HEK293 (cell line): ENCODE results near the gene RNF181.

Experiments used
- CTCF ChIA-PET: fragments of 350-600 bp; formaldehyde crosslinking; extraction: SDS; loops from one replicate; lab custom pipeline; 2021; ENCODE audit warnings: antibody characterized with exemption; lab: Yijun Ruan, JAX
- POLR2A ChIA-PET: fragments of 300-600 bp; formaldehyde crosslinking; extraction: SDS; loops from one replicate; lab custom pipeline; 2020; ENCODE audit warnings: antibody characterized with exemption, inconsistent platforms; lab: Yijun Ruan, JAX
- H3K27ac ChIP-seq: fragments of 200-500 bp; sonication (Bioruptor generic); 2 replicates; pipeline ENCODE4 v1.5.1; 2014; ENCODE audit warnings: low read depth, low read length, control low read depth, inconsistent platforms; ENCODE audit errors: extremely low read depth
- H3K36me3 ChIP-seq, 2 experiments: fragments of 200-500 bp in 1 of 2; sonication (Bioruptor generic) in 1 of 2; 1 replicate in 1 of 2; 2 replicates in 1 of 2; pipeline ENCODE4 v1.5.1; 2014 to 2017; ENCODE audit warnings: inconsistent platforms in 2 of 2, low read length in 2 of 2; ENCODE audit not compliant: control insufficient read depth in 2 of 2, insufficient read depth in 1 of 2
- H3K4me1 ChIP-seq: fragments of 200-500 bp; sonication (Bioruptor generic); 2 replicates; pipeline ENCODE4 v1.5.1; 2014; ENCODE audit warnings: mild to moderate bottlenecking, low read length, inconsistent platforms; ENCODE audit not compliant: control insufficient read depth, insufficient read depth
- H3K4me3 ChIP-seq: 2 replicates; pipeline ENCODE4 v1.5.1; 2011; ENCODE audit warnings: low read depth, mild to moderate bottlenecking, control low read depth, low read length, moderate library complexity
- H3K9me3 ChIP-seq: fragments of 200-500 bp; sonication (Bioruptor generic); 2 replicates; pipeline ENCODE4 v1.5.1; 2014; ENCODE audit warnings: low read depth, low read length, inconsistent platforms; ENCODE audit not compliant: control insufficient read depth, insufficient read depth
- KLF16 ChIP-seq: fragments of 450-650 bp; formaldehyde crosslinking; IDR thresholded peaks from 2 replicates; pipeline ENCODE4 v1.5.1; 2017; ENCODE audit warnings: missing biosample characterization, missing genetic modification characterization
- KLF8 ChIP-seq: fragments of 450-650 bp; formaldehyde crosslinking; IDR thresholded peaks from 2 replicates; pipeline ENCODE4 v1.5.1; 2016; ENCODE audit warnings: missing biosample characterization, missing genetic modification characterization
- KLF9 ChIP-seq: fragments of 450-650 bp; formaldehyde crosslinking; IDR thresholded peaks from 2 replicates; pipeline ENCODE4 v1.5.1; 2016; ENCODE audit warnings: missing biosample characterization, missing genetic modification characterization, low read depth
- MYNN ChIP-seq: fragments of 450-650 bp; formaldehyde crosslinking; IDR thresholded peaks from 2 replicates; pipeline ENCODE4 v1.5.1; 2016; ENCODE audit warnings: missing biosample characterization, missing genetic modification characterization, borderline replicate concordance
- ZBTB1 ChIP-seq: fragments of 450-650 bp; formaldehyde crosslinking; IDR thresholded peaks from 2 replicates; pipeline ENCODE4 v1.5.1; 2016; ENCODE audit warnings: missing biosample characterization, missing genetic modification characterization
- ZFP37 ChIP-seq: fragments of 450-650 bp; formaldehyde crosslinking; IDR thresholded peaks from 2 replicates; pipeline ENCODE4 v1.5.1; 2016; ENCODE audit warnings: missing biosample characterization, missing genetic modification characterization
- ZFP69B ChIP-seq: fragments of 450-650 bp; formaldehyde crosslinking; IDR thresholded peaks from 2 replicates; pipeline ENCODE4 v1.5.1; 2016; ENCODE audit warnings: missing biosample characterization, missing genetic modification characterization
- ZNF311 ChIP-seq: fragments of 450-650 bp; formaldehyde crosslinking; IDR thresholded peaks from 2 replicates; pipeline ENCODE4 v1.5.1; 2017; ENCODE audit warnings: missing biosample characterization, missing genetic modification characterization, borderline replicate concordance
- ZNF423 ChIP-seq: fragments of 450-650 bp; formaldehyde crosslinking; IDR thresholded peaks from 2 replicates; pipeline ENCODE4 v1.5.1; 2016; ENCODE audit warnings: missing biosample characterization, missing genetic modification characterization
- ZNF521 ChIP-seq: fragments of 450-650 bp; formaldehyde crosslinking; IDR thresholded peaks from 2 replicates; pipeline ENCODE4 v1.5.1; 2017; ENCODE audit warnings: missing biosample characterization, mild to moderate bottlenecking, missing genetic modification characterization
- ZNF621 ChIP-seq: fragments of 450-650 bp; formaldehyde crosslinking; IDR thresholded peaks from 2 replicates; pipeline ENCODE4 v1.5.1; 2017; ENCODE audit warnings: missing biosample characterization, missing genetic modification characterization
- ZNF658 ChIP-seq: fragments of 450-650 bp; formaldehyde crosslinking; IDR thresholded peaks from 2 replicates; pipeline ENCODE4; 2016; ENCODE audit warnings: missing biosample characterization, missing genetic modification characterization
- TF ChIP-seq, protein P1 (sequence below): fragments of 450-650 bp; formaldehyde crosslinking; IDR thresholded peaks from 2 replicates; pipeline ENCODE4 v1.5.1; 2016; ENCODE audit warnings: missing biosample characterization, missing genetic modification characterization, low read depth
- TF ChIP-seq, protein P2 (sequence below): fragments of 450-650 bp; formaldehyde crosslinking; IDR thresholded peaks from 2 replicates; pipeline ENCODE4 v1.5.1; 2016; ENCODE audit warnings: missing biosample characterization, missing genetic modification characterization, borderline replicate concordance
- TF ChIP-seq, protein P3 (sequence below): fragments of 450-650 bp; formaldehyde crosslinking; IDR thresholded peaks from 2 replicates; pipeline ENCODE4 v1.5.1; 2016; ENCODE audit warnings: missing biosample characterization, missing genetic modification characterization, low read depth

The RNF181 gene

DNA sequence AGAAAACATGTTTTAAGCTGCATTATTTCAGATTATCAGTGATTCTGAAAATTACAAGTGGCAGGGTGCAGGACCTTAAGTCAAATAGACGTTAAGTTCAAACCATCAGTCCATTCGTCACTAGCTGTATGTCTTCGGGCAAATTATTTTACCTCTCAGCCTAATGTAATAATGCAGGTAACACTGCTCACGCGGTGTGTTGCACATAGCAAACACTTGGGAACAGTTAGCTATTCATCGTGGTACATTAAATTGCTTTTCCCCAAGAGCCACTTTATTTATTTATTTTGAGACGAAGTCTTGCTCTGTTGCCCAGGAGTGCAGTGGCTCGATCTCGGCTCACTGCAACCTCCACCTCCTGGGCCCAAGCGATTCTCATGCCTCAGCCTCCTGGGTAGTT lies 46.5 kb upstream of the RNF181 start (continued):
- TF ChIP-seq KLF8 (tag by site-specific recombination) (no peak), ZBTB1 (tag by site-specific recombination) (no peak), ZNF521 (tag by site-specific recombination) (no peak), ZFP69B (no peak), ZNF621 (no peak)
- TF ChIP-seq, protein P1, sequence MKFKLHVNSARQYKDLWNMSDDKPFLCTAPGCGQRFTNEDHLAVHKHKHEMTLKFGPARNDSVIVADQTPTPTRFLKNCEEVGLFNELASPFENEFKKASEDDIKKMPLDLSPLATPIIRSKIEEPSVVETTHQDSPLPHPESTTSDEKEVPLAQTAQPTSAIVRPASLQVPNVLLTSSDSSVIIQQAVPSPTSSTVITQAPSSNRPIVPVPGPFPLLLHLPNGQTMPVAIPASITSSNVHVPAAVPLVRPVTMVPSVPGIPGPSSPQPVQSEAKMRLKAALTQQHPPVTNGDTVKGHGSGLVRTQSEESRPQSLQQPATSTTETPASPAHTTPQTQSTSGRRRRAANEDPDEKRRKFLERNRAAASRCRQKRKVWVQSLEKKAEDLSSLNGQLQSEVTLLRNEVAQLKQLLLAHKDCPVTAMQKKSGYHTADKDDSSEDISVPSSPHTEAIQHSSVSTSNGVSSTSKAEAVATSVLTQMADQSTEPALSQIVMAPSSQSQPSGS: no peak
- TF ChIP-seq, protein P2, sequence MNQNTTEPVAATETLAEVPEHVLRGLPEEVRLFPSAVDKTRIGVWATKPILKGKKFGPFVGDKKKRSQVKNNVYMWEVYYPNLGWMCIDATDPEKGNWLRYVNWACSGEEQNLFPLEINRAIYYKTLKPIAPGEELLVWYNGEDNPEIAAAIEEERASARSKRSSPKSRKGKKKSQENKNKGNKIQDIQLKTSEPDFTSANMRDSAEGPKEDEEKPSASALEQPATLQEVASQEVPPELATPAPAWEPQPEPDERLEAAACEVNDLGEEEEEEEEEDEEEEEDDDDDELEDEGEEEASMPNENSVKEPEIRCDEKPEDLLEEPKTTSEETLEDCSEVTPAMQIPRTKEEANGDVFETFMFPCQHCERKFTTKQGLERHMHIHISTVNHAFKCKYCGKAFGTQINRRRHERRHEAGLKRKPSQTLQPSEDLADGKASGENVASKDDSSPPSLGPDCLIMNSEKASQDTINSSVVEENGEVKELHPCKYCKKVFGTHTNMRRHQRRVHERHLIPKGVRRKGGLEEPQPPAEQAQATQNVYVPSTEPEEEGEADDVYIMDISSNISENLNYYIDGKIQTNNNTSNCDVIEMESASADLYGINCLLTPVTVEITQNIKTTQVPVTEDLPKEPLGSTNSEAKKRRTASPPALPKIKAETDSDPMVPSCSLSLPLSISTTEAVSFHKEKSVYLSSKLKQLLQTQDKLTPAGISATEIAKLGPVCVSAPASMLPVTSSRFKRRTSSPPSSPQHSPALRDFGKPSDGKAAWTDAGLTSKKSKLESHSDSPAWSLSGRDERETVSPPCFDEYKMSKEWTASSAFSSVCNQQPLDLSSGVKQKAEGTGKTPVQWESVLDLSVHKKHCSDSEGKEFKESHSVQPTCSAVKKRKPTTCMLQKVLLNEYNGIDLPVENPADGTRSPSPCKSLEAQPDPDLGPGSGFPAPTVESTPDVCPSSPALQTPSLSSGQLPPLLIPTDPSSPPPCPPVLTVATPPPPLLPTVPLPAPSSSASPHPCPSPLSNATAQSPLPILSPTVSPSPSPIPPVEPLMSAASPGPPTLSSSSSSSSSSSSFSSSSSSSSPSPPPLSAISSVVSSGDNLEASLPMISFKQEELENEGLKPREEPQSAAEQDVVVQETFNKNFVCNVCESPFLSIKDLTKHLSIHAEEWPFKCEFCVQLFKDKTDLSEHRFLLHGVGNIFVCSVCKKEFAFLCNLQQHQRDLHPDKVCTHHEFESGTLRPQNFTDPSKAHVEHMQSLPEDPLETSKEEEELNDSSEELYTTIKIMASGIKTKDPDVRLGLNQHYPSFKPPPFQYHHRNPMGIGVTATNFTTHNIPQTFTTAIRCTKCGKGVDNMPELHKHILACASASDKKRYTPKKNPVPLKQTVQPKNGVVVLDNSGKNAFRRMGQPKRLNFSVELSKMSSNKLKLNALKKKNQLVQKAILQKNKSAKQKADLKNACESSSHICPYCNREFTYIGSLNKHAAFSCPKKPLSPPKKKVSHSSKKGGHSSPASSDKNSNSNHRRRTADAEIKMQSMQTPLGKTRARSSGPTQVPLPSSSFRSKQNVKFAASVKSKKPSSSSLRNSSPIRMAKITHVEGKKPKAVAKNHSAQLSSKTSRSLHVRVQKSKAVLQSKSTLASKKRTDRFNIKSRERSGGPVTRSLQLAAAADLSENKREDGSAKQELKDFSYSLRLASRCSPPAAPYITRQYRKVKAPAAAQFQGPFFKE (tag by site-specific recombination): no peak
- TF ChIP-seq, all 188 proteins: peak for 0

DNA sequence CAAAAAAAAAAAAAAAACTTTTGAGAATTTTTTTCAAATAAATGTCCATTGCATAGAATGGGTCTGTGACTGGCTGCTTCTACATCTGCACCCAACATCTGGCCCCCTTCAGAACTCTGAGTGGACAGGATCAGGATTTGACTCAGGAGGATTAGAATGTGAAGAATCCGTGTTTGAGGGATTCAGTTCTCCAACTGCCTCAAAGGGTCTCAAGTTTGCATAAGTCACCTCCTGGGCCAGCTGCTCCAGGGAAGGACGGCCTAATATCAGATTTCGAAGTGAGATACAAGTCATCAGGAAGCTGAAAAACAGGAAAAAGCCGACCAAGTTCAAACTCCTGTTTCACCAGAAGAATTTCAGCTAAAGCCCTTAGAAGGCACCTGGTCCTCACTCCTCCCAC lies 45.7 kb upstream of the RNF181 start:
- H3K27ac ChIP-seq: no peak overlapping the region
- POLR2A ChIA-PET: interaction anchor here (1.1 to 12.3 kb wide), 5 partner anchors 11 to 155 kb away, joined by 3 to 106 read pairs (median 4); partner anchors contain the start of genes MAT2A and SH2D6
- H3K9me3 ChIP-seq: no peaks in the 10 kb centered on the region
- peaks cover 32 to 90% of the 10 kb centered on the region in 2 experiments for H3K36me3 ChIP-seq
- H3K4me3 ChIP-seq: no peak overlapping the region
- no peak for TF ChIP-seq KLF16
- TF ChIP-seq, protein P3, sequence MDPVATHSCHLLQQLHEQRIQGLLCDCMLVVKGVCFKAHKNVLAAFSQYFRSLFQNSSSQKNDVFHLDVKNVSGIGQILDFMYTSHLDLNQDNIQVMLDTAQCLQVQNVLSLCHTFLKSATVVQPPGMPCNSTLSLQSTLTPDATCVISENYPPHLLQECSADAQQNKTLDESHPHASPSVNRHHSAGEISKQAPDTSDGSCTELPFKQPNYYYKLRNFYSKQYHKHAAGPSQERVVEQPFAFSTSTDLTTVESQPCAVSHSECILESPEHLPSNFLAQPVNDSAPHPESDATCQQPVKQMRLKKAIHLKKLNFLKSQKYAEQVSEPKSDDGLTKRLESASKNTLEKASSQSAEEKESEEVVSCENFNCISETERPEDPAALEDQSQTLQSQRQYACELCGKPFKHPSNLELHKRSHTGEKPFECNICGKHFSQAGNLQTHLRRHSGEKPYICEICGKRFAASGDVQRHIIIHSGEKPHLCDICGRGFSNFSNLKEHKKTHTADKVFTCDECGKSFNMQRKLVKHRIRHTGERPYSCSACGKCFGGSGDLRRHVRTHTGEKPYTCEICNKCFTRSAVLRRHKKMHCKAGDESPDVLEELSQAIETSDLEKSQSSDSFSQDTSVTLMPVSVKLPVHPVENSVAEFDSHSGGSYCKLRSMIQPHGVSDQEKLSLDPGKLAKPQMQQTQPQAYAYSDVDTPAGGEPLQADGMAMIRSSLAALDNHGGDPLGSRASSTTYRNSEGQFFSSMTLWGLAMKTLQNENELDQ (tag by site-specific recombination): no peak
- no peak for TF ChIP-seq ZNF311 (tag by site-specific recombination)
- TF ChIP-seq, all 188 proteins: peak for 0
- CTCF ChIA-PET: interaction anchor here (0.9 to 9.8 kb wide), 8 partner anchors 9 to 250 kb away, joined by 3 to 144 read pairs (median 13); partner anchors contain the start of genes MAT2A and SH2D6
- no peaks in the 10 kb centered on the region for H3K4me1 ChIP-seq

DNA sequence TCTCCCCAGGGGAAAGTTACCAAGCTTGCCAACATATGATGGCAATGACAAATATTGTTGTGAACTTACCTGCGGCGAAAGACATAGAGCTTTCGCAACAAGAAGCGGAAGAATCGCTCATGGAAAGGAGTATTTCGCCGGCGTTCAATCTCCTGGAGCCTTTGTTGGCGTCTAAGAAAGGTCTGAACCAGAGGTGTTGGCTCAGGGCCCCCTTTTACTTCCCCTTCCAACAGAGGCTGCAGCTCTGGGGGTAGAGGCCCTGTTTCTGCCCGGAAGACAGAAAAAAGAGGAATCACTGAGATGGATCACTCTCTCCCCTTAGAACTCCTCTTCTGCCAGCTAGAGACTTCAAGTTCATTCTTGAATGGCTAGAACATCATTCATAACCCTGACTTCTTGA lies 45.1 kb upstream of the RNF181 start:
- H3K9me3 ChIP-seq: no peaks in the 10 kb centered on the region
- POLR2A ChIA-PET: interaction anchor here (0.8 to 12.3 kb wide), 8 partner anchors 12 to 196 kb away, joined by 4 to 106 read pairs (median 4); partner anchors contain the start of genes C2orf68, ELMOD3, MAT2A and RETSAT
- TF ChIP-seq ZFP37 (no peak), ZNF658 (no peak), ZNF423 (tag by site-specific recombination) (no peak), MYNN (no peak), KLF9 (tag by site-specific recombination) (no peak)
- TF ChIP-seq, protein P2 (tag by site-specific recombination): no peak
- H3K27ac ChIP-seq: no peak overlapping the region
- H3K36me3 ChIP-seq: peaks cover 34 to 90% of the 10 kb centered on the region in 2 experiments
- H3K4me1 ChIP-seq: no peaks in the 10 kb centered on the region
- CTCF ChIA-PET: interaction anchor here (0.9 to 9.8 kb wide), 12 partner anchors 9 to 250 kb away, joined by 3 to 144 read pairs (median 8); partner anchors contain the start of genes C2orf68, ELMOD3, MAT2A and RETSAT
- H3K4me3 ChIP-seq: no peak overlapping the region
